ENCODE results near the gene OR2F2.

OR2F2 gene

GRCh38 chr7:143974459-143974858, 39.4 kb downstream of the OR2F2 start:
- no peaks in the 10 kb centered on the region for H3K4me1 Mint-ChIP-seq (ENCODE audit: low read depth in 2 of 2)

GRCh38 chr7:143975617-143976016, 40.6 kb downstream of the OR2F2 start:
- Mint-ChIP-seq H3K4me3 (no peak overlapping the region), H3K27ac (no peak overlapping the region), H3K4me1 (ENCODE audit: low read depth in 2 of 2) (no peaks in the 10 kb centered on the region), H3K36me3 (ENCODE audit: insufficient read depth) (peaks cover 2% of the 10 kb centered on the region), H3K9me3 (no peaks in the 10 kb centered on the region), H3K27me3 (peaks cover 21% of the 10 kb centered on the region in 2 donors)
- ATAC-seq (replicated peaks): no peak
- no peak for DNase-seq

More at GRCh38 chr7:143974459-143974858, 39.4 kb downstream of the OR2F2 start:
- Mint-ChIP-seq H3K4me3 (no peak overlapping the region), H3K9me3 (no peaks in the 10 kb centered on the region), H3K36me3 (ENCODE audit: insufficient read depth) (peaks cover 2% of the 10 kb centered on the region), H3K27me3 (peaks cover 21 to 26% of the 10 kb centered on the region in 2 donors), H3K27ac (no peak overlapping the region)
- ATAC-seq (replicated peaks) (no peak), DNase-seq (no peak)

- Mint-ChIP-seq H3K27ac (no peak overlapping the region), H3K27me3 (peaks cover 22 to 23% of the 10 kb centered on the region in 2 donors), H3K4me3 (no peak overlapping the region), H3K36me3 (ENCODE audit: insufficient read depth) (no peaks in the 10 kb centered on the region), H3K9me3 (no peaks in the 10 kb centered on the region), H3K4me1 (ENCODE audit: low read depth in 2 of 2) (no peaks in the 10 kb centered on the region)
- no peak for ATAC-seq (replicated peaks)
- no peak for DNase-seq
Measured at GRCh38 chr7:143978585-143978984, 43.6 kb downstream of the OR2F2 start.

- no peak for ATAC-seq (replicated peaks)
- Mint-ChIP-seq H3K27me3 (peaks cover 15 to 21% of the 10 kb centered on the region in 2 donors), H3K27ac (no peak overlapping the region), H3K4me1 (ENCODE audit: low read depth in 2 of 2) (no peaks in the 10 kb centered on the region), H3K4me3 (no peak overlapping the region), H3K36me3 (ENCODE audit: insufficient read depth) (no peaks in the 10 kb centered on the region), H3K9me3 (no peaks in the 10 kb centered on the region)
- DNase-seq: no peak
Measured at GRCh38 chr7:143979359-143979758, 44.3 kb downstream of the OR2F2 start.

- H3K4me1 Mint-ChIP-seq (ENCODE audit: low read depth in 2 of 2): no peaks in the 10 kb centered on the region
- peaks cover 9 to 15% of the 10 kb centered on the region in 2 donors for H3K27me3 Mint-ChIP-seq
- DNase-seq: no peak
- H3K27ac Mint-ChIP-seq: no peak overlapping the region
- H3K9me3 Mint-ChIP-seq: no peaks in the 10 kb centered on the region
- H3K36me3 Mint-ChIP-seq (ENCODE audit: insufficient read depth): no peaks in the 10 kb centered on the region
- ATAC-seq (replicated peaks): no peak
- no peak overlapping the region for H3K4me3 Mint-ChIP-seq
Measured at GRCh38 chr7:143979998-143980397, 45.0 kb downstream of the OR2F2 start.

GRCh38 chr7:143980746-143981510, 45.9 kb downstream of the OR2F2 start:
- Mint-ChIP-seq H3K27me3 (peaks cover 8 to 12% of the 10 kb centered on the region in 2 donors), H3K27ac (no peak overlapping the region), H3K9me3 (no peaks in the 10 kb centered on the region), H3K4me3 (no peak overlapping the region), H3K36me3 (ENCODE audit: insufficient read depth) (no peaks in the 10 kb centered on the region), H3K4me1 (ENCODE audit: low read depth in 2 of 2) (no peaks in the 10 kb centered on the region)
- ATAC-seq (replicated peaks) (no peak), DNase-seq (no peak)

- Mint-ChIP-seq H3K27me3 (peaks cover 8 to 12% of the 10 kb centered on the region in 2 donors), H3K9me3 (no peaks in the 10 kb centered on the region), H3K4me1 (ENCODE audit: low read depth in 2 of 2) (peaks cover 2 to 8% of the 10 kb centered on the region in 2 donors), H3K4me3 (no peak overlapping the region), H3K27ac (no peak overlapping the region), H3K36me3 (ENCODE audit: insufficient read depth) (no peaks in the 10 kb centered on the region)
- no peak for ATAC-seq (replicated peaks)
- no peak for DNase-seq
Measured at GRCh38 chr7:143983960-143984359, 48.9 kb downstream of the OR2F2 start.

Measured in effector memory CD8-positive, alpha-beta T cell (primary cell).